Astrocyte (in vitro differentiated cells and primary cell): ENCODE data around the gene ZXDC. TPM values are rescaled to one million over a fixed set of nuclear protein-coding genes. Genes with fewer than 3 reads are reported as not detected.

ENCODE experiments used
- DNase-seq: peaks from one replicate; pipeline ENCODE4 v3.0.0-alpha.2; 2010; ENCODE audit warnings: low read depth
- FAIRE-seq: peaks from 2 replicates; lab custom pipeline; 2011; peaks lifted over from hg19 to GRCh38; lab: Jason Lieb, UNC
- H2AFZ ChIP-seq: 2 replicates; pipeline ENCODE4 v1.6.0; 2012; ENCODE audit warnings: low read depth, low read length, inconsistent platforms
- H3K27ac ChIP-seq: 2 replicates; pipeline ENCODE4 v1.5.1; 2011; ENCODE audit warnings: low read depth, low read length, inconsistent platforms
- H3K27me3 ChIP-seq: 2 replicates; pipeline ENCODE4 v1.6.0; 2011; ENCODE audit warnings: low read length, inconsistent platforms; ENCODE audit not compliant: insufficient read depth
- H3K36me3 ChIP-seq: 2 replicates; pipeline ENCODE4 v1.5.1; 2011; ENCODE audit warnings: low read length, inconsistent platforms; ENCODE audit not compliant: insufficient read depth
- H3K4me1 ChIP-seq: 2 replicates; pipeline ENCODE4 v1.5.1; 2011; ENCODE audit warnings: low read length, inconsistent platforms; ENCODE audit not compliant: insufficient read depth
- H3K4me2 ChIP-seq: 2 replicates; pipeline ENCODE4 v1.6.0; 2012; ENCODE audit warnings: low read length, inconsistent platforms
- H3K4me3 ChIP-seq: 2 replicates; pipeline ENCODE4 v1.5.1; 2011; ENCODE audit warnings: low read depth, mild to moderate bottlenecking, low read length, inconsistent platforms; ENCODE audit not compliant: insufficient read depth
- H3K79me2 ChIP-seq: 2 replicates; pipeline ENCODE4 v1.6.0; 2012; ENCODE audit warnings: mild to moderate bottlenecking, low read length, inconsistent platforms; ENCODE audit not compliant: insufficient read depth
- H3K9ac ChIP-seq: 2 replicates; pipeline ENCODE4 v1.6.0; 2012; ENCODE audit warnings: mild to moderate bottlenecking, low read length, inconsistent platforms
- H3K9me3 ChIP-seq: 2 replicates; pipeline ENCODE4 v1.5.1; 2012; ENCODE audit warnings: low read depth, mild to moderate bottlenecking, low read length, inconsistent platforms; ENCODE audit not compliant: insufficient read depth
- H4K20me1 ChIP-seq: 2 replicates; pipeline ENCODE4 v1.6.0; 2012; ENCODE audit warnings: low read length, inconsistent platforms; ENCODE audit not compliant: insufficient read depth
- H3K27ac Mint-ChIP-seq: one replicate; pipeline ENCODE4 v1.8.0; 2021; ENCODE audit warnings: mild to moderate bottlenecking, mixed read lengths; ENCODE audit not compliant: unreplicated experiment
- H3K27me3 Mint-ChIP-seq: one replicate; pipeline ENCODE4 v1.8.0; 2021; ENCODE audit warnings: low read depth, mixed read lengths; ENCODE audit not compliant: unreplicated experiment
- H3K36me3 Mint-ChIP-seq: one replicate; pipeline ENCODE4 v1.8.0; 2021; ENCODE audit warnings: low read depth, mixed read lengths; ENCODE audit not compliant: unreplicated experiment
- H3K4me1 Mint-ChIP-seq: one replicate; pipeline ENCODE4 v1.8.0; 2021; ENCODE audit warnings: low read depth, mixed read lengths; ENCODE audit not compliant: unreplicated experiment
- H3K4me3 Mint-ChIP-seq: one replicate; pipeline ENCODE4 v1.8.0; 2021; ENCODE audit warnings: mild to moderate bottlenecking, moderate library complexity, mixed read lengths; ENCODE audit not compliant: unreplicated experiment
- H3K9me3 Mint-ChIP-seq: one replicate; pipeline ENCODE4 v1.8.0; 2021; ENCODE audit warnings: mild to moderate bottlenecking, mixed read lengths; ENCODE audit not compliant: unreplicated experiment
- CTCF ChIP-seq: IDR thresholded peaks from 2 replicates; pipeline ENCODE4 v1.5.1; 2011; ENCODE audit warnings: low read depth, mild to moderate bottlenecking, inconsistent platforms, low read length, moderate library complexity; ENCODE audit not compliant: insufficient read depth
- EZH2 ChIP-seq: IDR thresholded peaks from 2 replicates; pipeline ENCODE4 v1.6.1; 2012; ENCODE audit warnings: mild to moderate bottlenecking, low read length, inconsistent platforms; ENCODE audit not compliant: insufficient read depth
- total RNA-seq: library from RNA; stranded (reverse); gene quantifications from 2 replicates; pipeline ENCODE4 v1.2.1, GENCODE V29; 2021

Gene ZXDC
- total RNA-seq, 1 donor from 2014 or later, result 19.6 TPM

DNA sequence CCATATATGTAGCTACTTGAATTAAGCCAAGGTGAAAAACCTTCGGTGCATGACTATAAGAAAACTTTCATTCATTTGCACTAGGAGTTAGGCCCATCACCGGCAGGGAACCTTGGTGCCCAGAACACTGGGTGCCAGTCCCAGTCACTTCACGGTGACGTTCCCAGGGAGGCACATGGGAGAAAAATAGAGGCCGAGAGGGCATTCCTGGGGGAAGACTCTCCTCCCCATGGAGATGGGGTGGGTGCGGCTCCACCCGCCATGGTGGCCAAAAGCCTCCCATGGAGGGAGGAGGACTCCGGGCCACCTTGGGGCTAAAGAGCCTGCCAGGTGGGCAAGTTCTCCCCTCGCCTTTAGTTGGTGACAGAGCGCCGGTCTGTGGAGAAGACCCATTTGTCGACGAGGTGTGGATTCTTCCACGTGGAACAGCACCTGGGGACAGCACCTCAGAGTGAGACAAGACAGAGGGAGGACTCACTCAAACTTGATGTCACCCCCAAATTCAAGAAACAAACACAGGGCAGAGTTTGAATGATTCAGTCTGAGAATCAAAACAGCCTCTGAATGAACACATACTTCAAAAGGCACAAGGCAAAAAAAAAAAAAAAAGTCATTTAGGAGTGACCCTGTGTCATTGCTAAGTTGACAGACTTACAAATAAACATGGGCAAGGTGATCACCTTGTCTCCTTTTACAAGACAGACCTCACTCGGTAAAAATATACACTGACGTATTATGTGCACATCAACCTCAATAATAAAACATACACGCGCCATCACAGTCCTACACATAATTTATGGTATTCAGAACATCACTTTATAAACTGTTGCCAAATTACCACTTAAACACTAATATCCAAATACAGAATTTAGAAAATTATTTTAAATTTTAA lies 38.6 kb downstream of the ZXDC start:
- Mint-ChIP-seq H3K4me1 (peaks cover 3% of the 10 kb centered on the region), H3K27ac (no peak overlapping the region), H3K4me3 (no peak overlapping the region), H3K9me3 (peaks cover 2% of the 10 kb centered on the region), H3K36me3 (peaks cover 6% of the 10 kb centered on the region), H3K27me3 (no peaks in the 10 kb centered on the region)
- no peak overlapping the region for H3K4me2 ChIP-seq
- H4K20me1 ChIP-seq, result no peaks in the 10 kb centered on the region
- H3K4me3 ChIP-seq, result no peak overlapping the region
- FAIRE-seq (no peak), DNase-seq (no peak)
- H3K9me3 ChIP-seq, result no peaks in the 10 kb centered on the region
- H3K36me3 ChIP-seq, result no peaks in the 10 kb centered on the region
- no peak overlapping the region for H2AFZ ChIP-seq
- H3K4me1 ChIP-seq, result no peaks in the 10 kb centered on the region
- H3K27me3 ChIP-seq, result no peaks in the 10 kb centered on the region
- TF ChIP-seq CTCF (no peak), EZH2 (no peak)
- H3K9ac ChIP-seq, result no peak overlapping the region
- no peaks in the 10 kb centered on the region for H3K79me2 ChIP-seq
- no peak overlapping the region for H3K27ac ChIP-seq

- Histone ChIP-seq H3K36me3 (no peaks in the 10 kb centered on the region), H3K4me2 (no peak overlapping the region), H3K27ac (no peak overlapping the region), H3K4me1 (no peaks in the 10 kb centered on the region), H4K20me1 (no peaks in the 10 kb centered on the region), H3K79me2 (no peaks in the 10 kb centered on the region), H3K4me3 (no peak overlapping the region), H3K27me3 (no peaks in the 10 kb centered on the region), H3K9ac (no peak overlapping the region), H3K9me3 (no peaks in the 10 kb centered on the region), H2AFZ (no peak overlapping the region)
- Mint-ChIP-seq H3K27ac (no peak overlapping the region), H3K36me3 (peaks cover 6% of the 10 kb centered on the region), H3K9me3 (peaks cover 2% of the 10 kb centered on the region), H3K4me3 (no peak overlapping the region), H3K4me1 (peaks cover 3% of the 10 kb centered on the region), H3K27me3 (no peaks in the 10 kb centered on the region)
- FAIRE-seq (no peak), DNase-seq (no peak)
- TF ChIP-seq EZH2 (no peak), CTCF (no peak)
Observed at GRCh38 chr3:126435456-126436315, 40.0 kb downstream of the ZXDC start.
